ENCODE results near the gene ATL1.

- TF ChIP-seq POLR2A (IDR thresholded peaks at IDR 0.05; ENCODE audit: low read depth, low read length) (no peak), BHLHE40 (IDR thresholded peaks at IDR 0.05; ENCODE audit: low read depth, low read length) (no peak), CTCF (conservative IDR thresholded peaks at IDR 0.05; ENCODE audit: low read depth, low read length) (no peak), USF2 (IDR thresholded peaks at IDR 0.05; ENCODE audit: low read depth, low read length) (no peak), ELK1 (IDR thresholded peaks at IDR 0.05; ENCODE audit: borderline replicate concordance, low read depth, low read length) (no peak), RCOR1 (IDR thresholded peaks at IDR 0.05; ENCODE audit: insufficient replicate concordance, low read length) (no peak), SMC3 (IDR thresholded peaks at IDR 0.05; ENCODE audit: low read depth, low read length) (no peak), CHD1 (IDR thresholded peaks at IDR 0.05; ENCODE audit: low read depth, low read length) (no peak), FOS (IDR thresholded peaks at IDR 0.05; ENCODE audit: low read depth, low read length) (no peak), MAFK (IDR thresholded peaks at IDR 0.05; ENCODE audit: low read depth, low read length) (no peak), CEBPB (IDR thresholded peaks at IDR 0.05; ENCODE audit: low read depth, low read length) (no peak), RFX5 (IDR thresholded peaks at IDR 0.05; ENCODE audit: low read depth, low read length) (no peak), MXI1 (IDR thresholded peaks at IDR 0.05; ENCODE audit: borderline replicate concordance, low read depth, low read length) (no peak), RAD21 (IDR thresholded peaks at IDR 0.05; ENCODE audit: low read length) (no peak)
Measured at GRCh38 chr14:50575769-50576168, 15.8 kb downstream of the ATL1 start.

Measured in IMR-90 (cell line).